ENCODE results near the gene LRRTM1.

LRRTM1 gene

DNA sequence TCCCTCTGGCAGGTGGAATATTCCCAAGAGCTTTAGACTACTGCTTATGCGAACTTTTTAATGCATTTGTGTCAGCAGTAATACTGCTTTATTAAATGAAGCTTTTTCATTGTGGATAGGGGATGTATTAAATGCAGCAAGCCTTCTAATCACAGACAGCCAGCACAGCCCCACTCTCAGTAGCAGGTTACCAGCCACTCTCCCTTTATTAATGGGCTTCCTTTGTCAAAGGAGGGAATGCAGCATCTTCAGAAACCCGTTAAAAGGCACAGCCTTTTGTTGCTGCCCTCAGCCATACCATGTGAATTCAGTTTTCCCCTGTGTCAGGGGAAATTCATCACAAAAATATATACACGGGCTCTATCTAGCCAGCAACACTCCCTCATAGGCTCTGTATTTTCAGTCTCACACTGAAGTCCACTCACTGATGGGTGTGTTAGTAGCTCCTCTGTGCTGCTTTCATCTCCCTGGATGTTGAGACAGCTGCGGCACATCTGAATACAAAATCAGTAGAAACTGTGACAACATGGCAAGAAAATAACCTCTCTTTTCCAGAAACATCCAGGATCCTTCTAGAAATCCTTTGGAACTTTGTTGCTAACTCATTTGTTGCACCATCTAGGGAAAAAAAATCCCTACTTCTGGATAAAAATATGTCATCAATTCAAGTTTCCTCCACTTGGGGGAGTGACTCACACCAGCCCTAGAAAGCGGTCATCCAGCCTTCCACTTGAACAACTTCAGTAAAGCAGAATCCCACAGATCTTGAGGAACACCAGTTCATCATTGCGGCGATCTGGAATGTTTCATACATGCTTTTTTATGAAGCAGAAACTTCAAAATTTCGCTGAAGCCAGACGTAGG lies 48.4 kb downstream of the LRRTM1 start:
- Histone ChIP-seq H3K27me3 (ENCODE audit: insufficient read depth, poor library complexity, severe bottlenecking) (no peaks in the 10 kb centered on the region), H3K4me3 (replicated peaks; ENCODE audit: insufficient read depth, low read length) (no peak overlapping the region), H3K27ac (replicated peaks) (no peak overlapping the region)
- TF ChIP-seq, protein P1, sequence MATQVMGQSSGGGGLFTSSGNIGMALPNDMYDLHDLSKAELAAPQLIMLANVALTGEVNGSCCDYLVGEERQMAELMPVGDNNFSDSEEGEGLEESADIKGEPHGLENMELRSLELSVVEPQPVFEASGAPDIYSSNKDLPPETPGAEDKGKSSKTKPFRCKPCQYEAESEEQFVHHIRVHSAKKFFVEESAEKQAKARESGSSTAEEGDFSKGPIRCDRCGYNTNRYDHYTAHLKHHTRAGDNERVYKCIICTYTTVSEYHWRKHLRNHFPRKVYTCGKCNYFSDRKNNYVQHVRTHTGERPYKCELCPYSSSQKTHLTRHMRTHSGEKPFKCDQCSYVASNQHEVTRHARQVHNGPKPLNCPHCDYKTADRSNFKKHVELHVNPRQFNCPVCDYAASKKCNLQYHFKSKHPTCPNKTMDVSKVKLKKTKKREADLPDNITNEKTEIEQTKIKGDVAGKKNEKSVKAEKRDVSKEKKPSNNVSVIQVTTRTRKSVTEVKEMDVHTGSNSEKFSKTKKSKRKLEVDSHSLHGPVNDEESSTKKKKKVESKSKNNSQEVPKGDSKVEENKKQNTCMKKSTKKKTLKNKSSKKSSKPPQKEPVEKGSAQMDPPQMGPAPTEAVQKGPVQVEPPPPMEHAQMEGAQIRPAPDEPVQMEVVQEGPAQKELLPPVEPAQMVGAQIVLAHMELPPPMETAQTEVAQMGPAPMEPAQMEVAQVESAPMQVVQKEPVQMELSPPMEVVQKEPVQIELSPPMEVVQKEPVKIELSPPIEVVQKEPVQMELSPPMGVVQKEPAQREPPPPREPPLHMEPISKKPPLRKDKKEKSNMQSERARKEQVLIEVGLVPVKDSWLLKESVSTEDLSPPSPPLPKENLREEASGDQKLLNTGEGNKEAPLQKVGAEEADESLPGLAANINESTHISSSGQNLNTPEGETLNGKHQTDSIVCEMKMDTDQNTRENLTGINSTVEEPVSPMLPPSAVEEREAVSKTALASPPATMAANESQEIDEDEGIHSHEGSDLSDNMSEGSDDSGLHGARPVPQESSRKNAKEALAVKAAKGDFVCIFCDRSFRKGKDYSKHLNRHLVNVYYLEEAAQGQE (IDR thresholded peaks at IDR 0.05; ENCODE audit: insufficient replicate concordance, low read depth) = no peak
- TF ChIP-seq POLR2AphosphoS5 (IDR thresholded peaks at IDR 0.05; ENCODE audit: low read depth) = no peak
- TF ChIP-seq, protein P2, sequence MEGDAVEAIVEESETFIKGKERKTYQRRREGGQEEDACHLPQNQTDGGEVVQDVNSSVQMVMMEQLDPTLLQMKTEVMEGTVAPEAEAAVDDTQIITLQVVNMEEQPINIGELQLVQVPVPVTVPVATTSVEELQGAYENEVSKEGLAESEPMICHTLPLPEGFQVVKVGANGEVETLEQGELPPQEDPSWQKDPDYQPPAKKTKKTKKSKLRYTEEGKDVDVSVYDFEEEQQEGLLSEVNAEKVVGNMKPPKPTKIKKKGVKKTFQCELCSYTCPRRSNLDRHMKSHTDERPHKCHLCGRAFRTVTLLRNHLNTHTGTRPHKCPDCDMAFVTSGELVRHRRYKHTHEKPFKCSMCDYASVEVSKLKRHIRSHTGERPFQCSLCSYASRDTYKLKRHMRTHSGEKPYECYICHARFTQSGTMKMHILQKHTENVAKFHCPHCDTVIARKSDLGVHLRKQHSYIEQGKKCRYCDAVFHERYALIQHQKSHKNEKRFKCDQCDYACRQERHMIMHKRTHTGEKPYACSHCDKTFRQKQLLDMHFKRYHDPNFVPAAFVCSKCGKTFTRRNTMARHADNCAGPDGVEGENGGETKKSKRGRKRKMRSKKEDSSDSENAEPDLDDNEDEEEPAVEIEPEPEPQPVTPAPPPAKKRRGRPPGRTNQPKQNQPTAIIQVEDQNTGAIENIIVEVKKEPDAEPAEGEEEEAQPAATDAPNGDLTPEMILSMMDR (IDR thresholded peaks at IDR 0.05; ENCODE audit: insufficient read depth, low read length) = no peak
- no peak for TF ChIP-seq SPI1 (IDR thresholded peaks at IDR 0.05; ENCODE audit: borderline replicate concordance, low read depth)
- TF ChIP-seq GABPA (IDR thresholded peaks at IDR 0.05; ENCODE audit: low read depth) = no peak
- no peak for DNase-seq (ENCODE audit: low read depth in 1 of 2, low spot score in 1 of 2)

DNA sequence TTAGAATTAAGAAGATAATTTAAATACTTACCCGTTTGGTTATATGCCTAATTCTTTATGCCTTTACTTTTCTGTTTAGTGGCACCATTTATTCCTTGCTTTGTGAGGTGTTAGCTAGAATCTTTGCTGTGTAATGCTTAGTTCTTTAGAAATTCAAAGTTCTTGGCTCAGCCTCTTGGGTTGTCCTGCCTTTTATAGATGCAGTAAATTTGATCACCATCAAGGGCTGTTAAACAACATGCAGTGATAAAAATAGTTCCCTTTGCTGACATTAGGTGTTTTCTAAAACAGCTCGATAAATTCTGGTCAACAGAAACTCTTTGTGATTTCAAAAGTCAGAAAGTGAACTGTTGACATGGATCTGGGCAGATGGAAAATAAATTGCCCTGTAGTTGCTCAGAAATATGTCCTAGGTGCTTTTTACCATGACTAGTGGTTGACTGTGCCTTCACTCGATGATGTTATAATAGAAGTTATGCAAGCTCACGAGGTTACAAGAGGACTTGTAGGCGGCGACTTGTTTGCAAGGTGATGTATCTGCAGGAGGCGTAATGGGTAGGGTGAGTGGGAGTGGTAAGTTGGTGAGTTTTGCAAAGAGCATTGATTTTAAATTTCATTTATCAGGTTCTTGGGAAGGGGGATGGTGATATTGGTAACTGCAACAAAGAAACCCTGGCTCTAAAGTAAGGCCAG lies 52.1 kb downstream of the LRRTM1 start:
- Histone ChIP-seq H3K27ac (replicated peaks) (no peak overlapping the region), H3K4me3 (replicated peaks; ENCODE audit: insufficient read depth, low read length) (no peak overlapping the region), H3K27me3 (ENCODE audit: insufficient read depth, poor library complexity, severe bottlenecking) (no peaks in the 10 kb centered on the region)
- no peak for DNase-seq (ENCODE audit: low read depth in 1 of 2, low spot score in 1 of 2)
- TF ChIP-seq SPI1 (IDR thresholded peaks at IDR 0.05; ENCODE audit: borderline replicate concordance, low read depth) = no peak
- TF ChIP-seq GABPA (IDR thresholded peaks at IDR 0.05; ENCODE audit: low read depth) = no peak
- TF ChIP-seq, protein P1 (IDR thresholded peaks at IDR 0.05; ENCODE audit: insufficient replicate concordance, low read depth) = no peak
- no peak for TF ChIP-seq POLR2AphosphoS5 (IDR thresholded peaks at IDR 0.05; ENCODE audit: low read depth)
- TF ChIP-seq, protein P2 (IDR thresholded peaks at IDR 0.05; ENCODE audit: insufficient read depth, low read length) = no peak
